Tibial nerve (tissue), 4 donors: Measurements from ENCODE around the gene SLC35E1. TPM values are rescaled to one million over a fixed set of nuclear protein-coding genes. Genes with fewer than 3 reads are reported as not detected.
"Not testable (repeated sequence)": the region's sequence is repeated elsewhere in the genome, so short reads cannot be mapped to it uniquely, and the experiment has no call there.

Source experiments
- DNase-seq, 2 donors: peaks; one replicate each; pipeline ENCODE4 v3.0.0-alpha.2; 2019; ENCODE audit warnings: low spot score in 2 of 2
- H3K27ac ChIP-seq, 4 donors: fragments of 200-600 bp; sonication (generic) in 3 of 4; one replicate each; pipeline ENCODE4 v1.5.1; 2017 to 2019; ENCODE audit warnings: mild to moderate bottlenecking in 1 of 4
- H3K27me3 ChIP-seq, 2 donors: fragments of 200-600 bp; sonication (generic) in 1 of 2; one replicate each; pipeline versions ENCODE4 v1.5.1 to v1.6.0; 2017 to 2019
- H3K36me3 ChIP-seq, 3 donors: fragments of 200-600 bp; sonication (generic); one replicate each; pipeline ENCODE4 v1.5.1; 2018 to 2019
- H3K4me1 ChIP-seq, 4 donors: fragments of 200-600 bp; sonication (generic) in 3 of 4; one replicate each; pipeline ENCODE4 v1.5.1; 2017 to 2019
- H3K4me3 ChIP-seq, 4 donors: fragments of 200-600 bp; sonication (generic) in 3 of 4; one replicate each; pipeline ENCODE4 v1.5.1; 2017 to 2019; ENCODE audit warnings: mild to moderate bottlenecking in 1 of 4, moderate library complexity in 1 of 4
- H3K9me3 ChIP-seq, 4 donors: fragments of 200-600 bp; sonication (generic) in 3 of 4; one replicate each; pipeline ENCODE4 v1.5.1; 2017 to 2019
- EP300 ChIP-seq, 2 donors: sonication (generic); formaldehyde crosslinking; IDR thresholded peaks; one replicate each; pipeline ENCODE4 v1.6.1; 2017; ENCODE audit warnings: antibody characterized with exemption in 2 of 2, mild to moderate bottlenecking in 1 of 2
- POLR2A ChIP-seq, 2 donors: fragments of 450-650 bp; IDR thresholded peaks; one replicate each; pipeline ENCODE4 v1.6.1; 2017; ENCODE audit warnings: antibody characterized with exemption in 2 of 2, mild to moderate bottlenecking in 2 of 2, moderate library complexity in 2 of 2
- WGBS, 2 donors: methylation state at CpG; one replicate each; pipeline ENCODE4 v1.1.5; 2018; 5-methylcytosine and 5-hydroxymethylcytosine counted together
- total RNA-seq, 4 donors: library from RNA; depleted of rRNA; stranded (reverse); fragments of >200 nt; gene quantifications; one replicate each; pipeline ENCODE4 v1.1.0, GENCODE V29; 2016
- TF ChIP-seq, protein P1 (sequence below), 5 experiments: fragments of 200-600 bp in 3 of 5; fragments of 450-650 bp in 2 of 5; sonication (generic) in 3 of 5; IDR thresholded peaks; one replicate each; pipeline ENCODE4 v1.5.1; 2016 to 2019; ENCODE audit warnings: antibody characterized with exemption in 5 of 5, mild to moderate bottlenecking in 3 of 5, moderate library complexity in 2 of 5

The SLC35E1 gene
- total RNA-seq, 4 donors from 2014 or later = 24.9 to 29.5 (median 28.0) TPM

DNA sequence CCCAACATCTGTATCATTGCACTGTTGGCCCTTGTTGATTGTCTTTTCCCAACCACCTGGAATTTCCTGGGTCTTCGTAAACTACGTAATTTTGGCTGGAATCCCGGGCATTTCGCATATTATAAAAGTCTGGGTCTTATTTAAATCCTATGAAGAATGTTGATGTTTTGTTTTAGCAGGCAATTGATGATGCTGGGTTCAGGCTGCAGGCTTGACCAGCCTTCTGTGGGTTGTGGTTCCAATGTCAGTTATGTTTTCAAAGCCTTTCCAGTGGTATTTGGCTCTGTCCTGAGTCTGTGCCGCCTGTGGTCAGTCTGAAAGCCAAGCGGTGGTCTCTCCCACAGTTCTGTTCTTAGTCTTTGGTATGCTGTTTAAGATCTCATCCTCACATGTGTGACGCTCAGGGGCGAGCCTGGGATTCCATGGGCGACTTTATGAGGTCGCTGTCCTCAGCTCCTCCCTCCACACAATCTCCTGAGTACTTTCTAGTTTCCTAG is 12.4 kb downstream of the SLC35E1 start:
- H3K4me1 ChIP-seq = no peaks in the 10 kb centered on the region
- 83 to 86% methylated on average over 10 of the region's 10 CpGs for WGBS, 2 donors
- H3K9me3 ChIP-seq = no peaks in the 10 kb centered on the region
- DNase-seq = no peak
- H3K27ac ChIP-seq = no peak overlapping the region
- TF ChIP-seq, protein P1, sequence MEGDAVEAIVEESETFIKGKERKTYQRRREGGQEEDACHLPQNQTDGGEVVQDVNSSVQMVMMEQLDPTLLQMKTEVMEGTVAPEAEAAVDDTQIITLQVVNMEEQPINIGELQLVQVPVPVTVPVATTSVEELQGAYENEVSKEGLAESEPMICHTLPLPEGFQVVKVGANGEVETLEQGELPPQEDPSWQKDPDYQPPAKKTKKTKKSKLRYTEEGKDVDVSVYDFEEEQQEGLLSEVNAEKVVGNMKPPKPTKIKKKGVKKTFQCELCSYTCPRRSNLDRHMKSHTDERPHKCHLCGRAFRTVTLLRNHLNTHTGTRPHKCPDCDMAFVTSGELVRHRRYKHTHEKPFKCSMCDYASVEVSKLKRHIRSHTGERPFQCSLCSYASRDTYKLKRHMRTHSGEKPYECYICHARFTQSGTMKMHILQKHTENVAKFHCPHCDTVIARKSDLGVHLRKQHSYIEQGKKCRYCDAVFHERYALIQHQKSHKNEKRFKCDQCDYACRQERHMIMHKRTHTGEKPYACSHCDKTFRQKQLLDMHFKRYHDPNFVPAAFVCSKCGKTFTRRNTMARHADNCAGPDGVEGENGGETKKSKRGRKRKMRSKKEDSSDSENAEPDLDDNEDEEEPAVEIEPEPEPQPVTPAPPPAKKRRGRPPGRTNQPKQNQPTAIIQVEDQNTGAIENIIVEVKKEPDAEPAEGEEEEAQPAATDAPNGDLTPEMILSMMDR (IDR thresholded peaks at IDR 0.05) = no peak
- TF ChIP-seq POLR2A (IDR thresholded peaks at IDR 0.05) = no peak
- no peak for TF ChIP-seq EP300 (IDR thresholded peaks at IDR 0.05)
- peaks cover 0 to 98% (median 19%) of the 10 kb centered on the region in 3 donors for H3K36me3 ChIP-seq
- H3K27me3 ChIP-seq = no peaks in the 10 kb centered on the region
- no peak overlapping the region for H3K4me3 ChIP-seq

DNA sequence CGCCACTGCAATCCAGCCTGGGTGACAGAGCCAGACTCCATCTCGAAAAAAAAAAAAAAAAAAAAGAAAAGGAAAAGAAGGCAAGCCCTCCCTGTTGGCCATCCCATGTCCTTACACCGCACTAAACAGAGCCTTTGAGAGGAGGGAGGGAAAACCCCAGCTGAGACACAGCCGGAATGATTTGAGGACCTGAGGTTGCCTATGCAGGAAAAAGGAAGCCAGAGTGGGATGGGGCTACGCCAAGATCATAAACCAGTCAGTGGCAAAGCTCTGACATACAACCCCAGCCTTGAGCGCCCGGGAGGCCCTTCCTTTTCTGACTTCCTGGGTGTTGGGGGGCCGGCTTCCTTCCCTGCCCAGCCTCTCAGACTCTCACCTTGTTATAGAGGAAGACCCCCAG is 17.4 kb downstream of the SLC35E1 start:
- no peak for DNase-seq
- TF ChIP-seq, protein P1 (IDR thresholded peaks at IDR 0.05) = no peak
- TF ChIP-seq EP300 (IDR thresholded peaks at IDR 0.05) (no peak), POLR2A (IDR thresholded peaks at IDR 0.05) (no peak)
- Histone ChIP-seq H3K36me3 (peaks cover 0 to 93% (median 23%) of the 10 kb centered on the region in 3 donors), H3K27ac (no peak overlapping the region), H3K4me3 (no peak overlapping the region), H3K9me3 (no peaks in the 10 kb centered on the region), H3K27me3 (no peaks in the 10 kb centered on the region), H3K4me1 (no peaks in the 10 kb centered on the region)
- WGBS, 2 donors = 83 to 87% methylated on average over 8 of the region's 8 CpGs

DNA sequence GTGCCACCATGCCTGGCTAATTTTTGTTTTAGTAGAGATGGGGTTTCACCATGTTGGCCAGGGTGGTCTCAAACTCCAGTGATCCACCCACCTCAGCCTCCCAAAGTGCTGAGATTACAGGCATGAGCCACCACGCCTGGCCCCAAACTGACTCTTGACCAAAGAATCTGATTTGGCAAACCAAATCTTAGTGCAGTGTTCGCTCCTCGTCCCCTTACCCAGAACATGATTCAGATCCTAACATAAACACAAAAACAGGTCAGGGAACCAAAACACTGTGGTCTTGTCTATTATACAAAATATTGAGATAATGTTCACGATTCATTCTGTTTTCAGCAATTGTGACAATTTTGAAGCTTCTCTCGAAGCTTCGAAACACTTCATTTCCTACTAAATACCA is 20.3 kb downstream of the SLC35E1 start:
- 90% methylated on average over 6 of the region's 6 CpGs for WGBS, 2 donors
- H3K27me3 ChIP-seq, H3K4me3 ChIP-seq, DNase-seq, H3K4me1 ChIP-seq, H3K9me3 ChIP-seq, H3K27ac ChIP-seq: not testable (repeated sequence)
- peaks cover 0 to 72% (median 23%) of the 10 kb centered on the region in 3 donors for H3K36me3 ChIP-seq

DNA sequence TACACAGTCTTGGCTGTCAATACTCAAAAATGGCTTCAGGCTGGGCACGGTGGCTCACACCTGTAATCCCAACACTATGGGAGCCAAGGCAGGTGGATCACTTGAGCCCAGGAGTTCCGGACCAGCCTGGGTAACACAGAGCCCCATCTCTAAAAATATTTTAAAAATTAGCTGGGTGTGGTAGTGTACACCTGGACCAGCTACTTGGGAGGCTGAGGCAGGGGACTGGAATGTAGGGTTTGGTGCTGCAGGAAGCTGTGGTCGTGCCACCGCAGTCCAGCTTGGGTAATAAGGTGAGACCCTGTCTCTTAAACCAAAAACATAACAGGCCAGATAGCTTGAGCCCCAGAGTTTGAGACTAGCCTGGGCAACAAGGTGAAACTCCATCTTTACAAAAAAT is 23.3 kb downstream of the SLC35E1 start:
- no peak for DNase-seq
- no peak for TF ChIP-seq EP300 (IDR thresholded peaks at IDR 0.05)
- TF ChIP-seq, protein P1 (IDR thresholded peaks at IDR 0.05) = no peak
- no peak for TF ChIP-seq POLR2A (IDR thresholded peaks at IDR 0.05)
- no peak overlapping the region for H3K27ac ChIP-seq
- H3K4me3 ChIP-seq = no peak overlapping the region
- H3K9me3 ChIP-seq = no peaks in the 10 kb centered on the region
- peaks cover 0 to 9% (median under 1%) of the 10 kb centered on the region in 4 donors for H3K4me1 ChIP-seq
- peaks cover 0 to 43% (median 12%) of the 10 kb centered on the region in 3 donors for H3K36me3 ChIP-seq
- no peaks in the 10 kb centered on the region for H3K27me3 ChIP-seq
- 92 to 96% methylated on average over 4 of the region's 4 CpGs for WGBS, 2 donors

DNA sequence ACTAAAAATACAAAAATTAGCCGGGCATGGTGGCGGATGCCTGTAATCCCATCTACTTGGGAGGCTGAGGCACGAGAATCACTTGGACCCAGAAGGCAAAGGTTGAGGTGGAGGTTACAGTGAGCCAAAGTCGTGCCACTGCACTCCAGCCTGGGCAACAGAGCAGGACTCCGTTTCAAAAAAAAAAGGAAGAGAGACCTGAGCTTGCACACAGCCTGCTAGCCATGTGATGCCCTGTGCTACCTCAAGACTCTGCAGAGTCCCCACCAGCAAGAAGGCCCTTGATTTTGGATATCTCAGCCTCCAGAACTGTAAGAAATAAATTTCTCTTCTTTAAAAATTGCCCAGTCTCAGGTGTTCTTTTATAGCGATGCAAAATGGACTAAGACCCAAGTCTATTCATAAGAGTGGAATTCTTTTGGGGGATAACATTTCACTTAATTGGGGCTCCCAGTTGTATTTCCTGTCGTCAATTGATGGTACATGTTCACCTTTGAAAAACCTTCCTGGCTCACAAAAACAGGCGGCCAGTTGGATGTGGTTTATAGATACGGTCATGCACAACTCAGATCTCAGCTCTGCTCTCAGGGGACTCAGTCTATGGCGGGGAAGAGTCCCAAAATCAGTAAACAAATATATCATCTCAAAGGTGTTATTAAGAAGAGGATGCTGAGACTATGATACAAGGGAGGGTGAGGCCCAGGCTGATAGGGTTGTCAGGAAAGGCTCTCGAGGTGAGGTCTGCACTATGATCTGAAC is 27.6 kb downstream of the SLC35E1 start:
- TF ChIP-seq EP300 (IDR thresholded peaks at IDR 0.05) (no peak), POLR2A (IDR thresholded peaks at IDR 0.05) (no peak)
- TF ChIP-seq, protein P1 (IDR thresholded peaks at IDR 0.05) = no peak
- no peak overlapping the region for H3K27ac ChIP-seq

DNA sequence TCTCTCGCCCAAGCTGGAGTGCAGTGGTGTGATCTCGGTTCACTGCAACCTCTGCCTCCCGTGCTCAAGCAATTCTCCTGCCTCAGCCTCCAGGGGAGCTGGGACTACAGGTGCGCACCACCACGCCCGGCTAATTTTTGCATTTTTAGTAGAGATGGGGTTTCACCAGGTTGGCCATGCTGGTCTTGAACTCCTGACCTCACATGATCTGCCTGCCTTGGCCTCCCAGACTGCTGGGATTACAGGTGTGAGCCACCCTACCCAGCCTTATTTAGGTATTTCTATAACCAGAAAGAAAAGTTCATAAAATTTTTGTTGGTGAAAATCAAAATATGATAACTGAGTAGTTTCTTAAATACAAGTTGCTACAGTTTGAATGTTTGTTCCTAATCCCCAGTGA is 28.5 kb downstream of the SLC35E1 start:
- not testable (repeated sequence) for H3K4me3 ChIP-seq, H3K27me3 ChIP-seq, H3K27ac ChIP-seq, DNase-seq, H3K9me3 ChIP-seq
- Histone ChIP-seq H3K4me1 (peaks cover 8 to 44% (median 31%) of the 10 kb centered on the region in 4 donors), H3K36me3 (peaks cover 0 to 23% (median 0%) of the 10 kb centered on the region in 3 donors)
- WGBS, 2 donors = 80 to 85% methylated on average over 6 of the region's 6 CpGs

More for the DNA sequence above, 27.6 kb downstream of the SLC35E1 start:
- Histone ChIP-seq H3K4me1 (peaks cover 8 to 40% (median 29%) of the 10 kb centered on the region in 4 donors), H3K36me3 (peaks cover 0 to 16% (median 0%) of the 10 kb centered on the region in 3 donors), H3K27me3 (no peaks in the 10 kb centered on the region), H3K9me3 (no peaks in the 10 kb centered on the region), H3K4me3 (no peak overlapping the region)
- 88% methylated on average over 11 of the region's 11 CpGs for WGBS, 2 donors
- no peak for DNase-seq
